C4-2B (cell line): ENCODE measurements around the gene ZNF185.

Experiments
- CTCF ChIP-seq: fragments of 450-650 bp; conservative IDR thresholded peaks from 2 replicates; pipeline ENCODE4 v1.5.1; 2017; ENCODE audit warnings: mild to moderate bottlenecking
- ZFX ChIP-seq: fragments of 450-650 bp; IDR thresholded peaks from 2 replicates; pipeline ENCODE4 v1.6.1; 2017

GRCh38 chrX:152926279-152926678 is 28.4 kb downstream of the ZNF185 start:
- TF ChIP-seq CTCF (peak; percentile 64), ZFX (no peak)
